Measurements from ENCODE around the gene DGKI.
A peak's percentile ranks its signal among the peaks of the same experiment; 100 is the strongest.

Gene DGKI

GRCh38 chr7:137544453-137545058 lies 302.2 kb downstream of the DGKI start:
- Histone ChIP-seq H2AFZ (ENCODE audit: low read depth, low read length) (no peak overlapping the region), H3K4me1 (ENCODE audit: control insufficient read depth, insufficient read depth, low read depth, low read length) (no peaks in the 10 kb centered on the region), H3K9me3 (ENCODE audit: control insufficient read depth, low read length) (no peaks in the 10 kb centered on the region), H3K18ac (ENCODE audit: low read depth in 1 of 2, low read length in 2 of 2) (no peak overlapping the region), H3K4me2 (ENCODE audit: low read length, poor library complexity, severe bottlenecking) (no peak overlapping the region), H2AK5ac (ENCODE audit: low read length, severe bottlenecking) (no peak overlapping the region), H2BK120ac (ENCODE audit: low read depth, low read length) (no peak overlapping the region), H3K4me3 (ENCODE audit: insufficient read depth in 1 of 2, low read depth in 1 of 2, low read length in 2 of 2) (no peak overlapping the region), H3K36me3 (ENCODE audit: control insufficient read depth in 1 of 2, insufficient read depth in 2 of 2, low read depth in 1 of 2, low read length in 2 of 2) (no peaks in the 10 kb centered on the region), H2BK15ac (ENCODE audit: low read depth, poor library complexity, severe bottlenecking) (no peak overlapping the region), H3K27ac (ENCODE audit: low read length, poor library complexity, severe bottlenecking) (no peak overlapping the region), H4K91ac (ENCODE audit: low read length) (no peak overlapping the region), H3K27me3 (ENCODE audit: control insufficient read depth in 1 of 2, insufficient read depth in 1 of 2, low read length in 2 of 2) (no peaks in the 10 kb centered on the region), H3K9ac (ENCODE audit: low read length) (no peak overlapping the region), H4K8ac (ENCODE audit: low read length) (no peak overlapping the region), H3K79me1 (replicated peaks; ENCODE audit: low read length, poor library complexity, severe bottlenecking) (no peaks in the 10 kb centered on the region), H3K14ac (ENCODE audit: low read length in 2 of 2) (no peak overlapping the region), H3K4ac (ENCODE audit: low read depth in 1 of 2, low read length in 2 of 2) (no peak overlapping the region), H2BK12ac (ENCODE audit: low read length in 2 of 2) (no peak overlapping the region), H3K23ac (ENCODE audit: low read length in 2 of 2) (no peak overlapping the region), H2BK5ac (ENCODE audit: low read depth, low read length, poor library complexity, severe bottlenecking) (no peak overlapping the region)
- no peak for DNase-seq
- 67% methylated on average over 1 of the region's 1 CpG for WGBS

GRCh38 chr7:137539111-137539715 lies 307.6 kb downstream of the DGKI start:
- Histone ChIP-seq H2AFZ (ENCODE audit: low read depth, low read length) (no peak overlapping the region), H2AK5ac (ENCODE audit: low read length, severe bottlenecking) (peak overlapping the region; percentile 49), H4K8ac (ENCODE audit: low read length) (peak overlapping the region; percentile 84), H3K4me1 (ENCODE audit: control insufficient read depth, insufficient read depth, low read depth, low read length) (peaks cover 3% of the 10 kb centered on the region), H3K9ac (ENCODE audit: low read length) (peak overlapping the region; percentile 71), H3K36me3 (ENCODE audit: control insufficient read depth in 1 of 2, insufficient read depth in 2 of 2, low read depth in 1 of 2, low read length in 2 of 2) (no peaks in the 10 kb centered on the region), H2BK120ac (ENCODE audit: low read depth, low read length) (peak overlapping the region; percentile 64), H2BK15ac (ENCODE audit: low read depth, poor library complexity, severe bottlenecking) (no peak overlapping the region), H3K9me3 (ENCODE audit: control insufficient read depth, low read length) (no peaks in the 10 kb centered on the region), H3K4me2 (ENCODE audit: low read length, poor library complexity, severe bottlenecking) (no peak overlapping the region), H3K23ac (ENCODE audit: low read length in 2 of 2) (no peak overlapping the region), H3K79me1 (replicated peaks; ENCODE audit: low read length, poor library complexity, severe bottlenecking) (no peaks in the 10 kb centered on the region), H3K4ac (ENCODE audit: low read depth in 1 of 2, low read length in 2 of 2) (peak overlapping the region; percentile 55 to 87), H3K14ac (ENCODE audit: low read length in 2 of 2) (no peak overlapping the region), H3K27ac (ENCODE audit: low read length, poor library complexity, severe bottlenecking) (peak overlapping the region; percentile 69), H3K4me3 (ENCODE audit: insufficient read depth in 1 of 2, low read depth in 1 of 2, low read length in 2 of 2) (peak overlapping the region in 1 of 2 experiments; percentile 23), H2BK12ac (ENCODE audit: low read length in 2 of 2) (peak overlapping the region; percentile 18 to 63), H3K27me3 (ENCODE audit: control insufficient read depth in 1 of 2, insufficient read depth in 1 of 2, low read length in 2 of 2) (no peaks in the 10 kb centered on the region), H3K18ac (ENCODE audit: low read depth in 1 of 2, low read length in 2 of 2) (peak overlapping the region; percentile 70 to 98), H2BK5ac (ENCODE audit: low read depth, low read length, poor library complexity, severe bottlenecking) (no peak overlapping the region), H4K91ac (ENCODE audit: low read length) (peak overlapping the region; percentile 2)
- WGBS, result 53% methylated on average over 2 of the region's 3 CpGs
- DNase-seq, result peak; percentile 91

GRCh38 chr7:137538361-137538762 lies 308.4 kb downstream of the DGKI start:
- H2AFZ ChIP-seq (ENCODE audit: low read depth, low read length), result no peak overlapping the region
- H2BK120ac ChIP-seq (ENCODE audit: low read depth, low read length), result peak overlapping the region; percentile 64
- no peak overlapping the region for H2BK12ac ChIP-seq (ENCODE audit: low read length in 2 of 2)
- no peak overlapping the region for H2BK5ac ChIP-seq (ENCODE audit: low read depth, low read length, poor library complexity, severe bottlenecking)
- no peaks in the 10 kb centered on the region for H3K27me3 ChIP-seq (ENCODE audit: control insufficient read depth in 1 of 2, insufficient read depth in 1 of 2, low read length in 2 of 2)
- no peak overlapping the region for H4K91ac ChIP-seq (ENCODE audit: low read length)
- H3K14ac ChIP-seq (ENCODE audit: low read length in 2 of 2), result no peak overlapping the region
- H3K36me3 ChIP-seq (ENCODE audit: control insufficient read depth in 1 of 2, insufficient read depth in 2 of 2, low read depth in 1 of 2, low read length in 2 of 2), result no peaks in the 10 kb centered on the region
- peak overlapping the region; percentile 69 for H3K27ac ChIP-seq (ENCODE audit: low read length, poor library complexity, severe bottlenecking)
- H3K4ac ChIP-seq (ENCODE audit: low read depth in 1 of 2, low read length in 2 of 2), result no peak overlapping the region
- no peak overlapping the region for H3K4me2 ChIP-seq (ENCODE audit: low read length, poor library complexity, severe bottlenecking)
- DNase-seq, result peak; percentile 68
- H2AK5ac ChIP-seq (ENCODE audit: low read length, severe bottlenecking), result no peak overlapping the region
- no peak overlapping the region for H4K8ac ChIP-seq (ENCODE audit: low read length)
- peak overlapping the region in 1 of 2 experiments; percentile 98 for H3K18ac ChIP-seq (ENCODE audit: low read depth in 1 of 2, low read length in 2 of 2)
- H3K9me3 ChIP-seq (ENCODE audit: control insufficient read depth, low read length), result no peaks in the 10 kb centered on the region
- no peak overlapping the region for H2BK15ac ChIP-seq (ENCODE audit: low read depth, poor library complexity, severe bottlenecking)
- H3K9ac ChIP-seq (ENCODE audit: low read length), result peak overlapping the region; percentile 71
- no peaks in the 10 kb centered on the region for H3K79me1 ChIP-seq (replicated peaks; ENCODE audit: low read length, poor library complexity, severe bottlenecking)
- H3K23ac ChIP-seq (ENCODE audit: low read length in 2 of 2), result no peak overlapping the region
- peak overlapping the region in 1 of 2 experiments; percentile 23 for H3K4me3 ChIP-seq (ENCODE audit: insufficient read depth in 1 of 2, low read depth in 1 of 2, low read length in 2 of 2)
- WGBS, result 29% methylated on average over 3 of the region's 4 CpGs
- H3K4me1 ChIP-seq (ENCODE audit: control insufficient read depth, insufficient read depth, low read depth, low read length), result peaks cover 3% of the 10 kb centered on the region

GRCh38 chr7:137535579-137535978 lies 311.2 kb downstream of the DGKI start:
- Histone ChIP-seq H3K23ac (ENCODE audit: low read length in 2 of 2) (no peak overlapping the region), H3K27me3 (ENCODE audit: control insufficient read depth in 1 of 2, insufficient read depth in 1 of 2, low read length in 2 of 2) (no peaks in the 10 kb centered on the region), H3K4ac (ENCODE audit: low read depth in 1 of 2, low read length in 2 of 2) (no peak overlapping the region), H3K14ac (ENCODE audit: low read length in 2 of 2) (no peak overlapping the region), H3K4me3 (ENCODE audit: insufficient read depth in 1 of 2, low read depth in 1 of 2, low read length in 2 of 2) (no peak overlapping the region), H3K27ac (ENCODE audit: low read length, poor library complexity, severe bottlenecking) (no peak overlapping the region), H3K9me3 (ENCODE audit: control insufficient read depth, low read length) (no peaks in the 10 kb centered on the region), H3K79me1 (replicated peaks; ENCODE audit: low read length, poor library complexity, severe bottlenecking) (no peaks in the 10 kb centered on the region), H3K18ac (ENCODE audit: low read depth in 1 of 2, low read length in 2 of 2) (no peak overlapping the region), H4K8ac (ENCODE audit: low read length) (no peak overlapping the region), H2BK12ac (ENCODE audit: low read length in 2 of 2) (no peak overlapping the region), H2AK5ac (ENCODE audit: low read length, severe bottlenecking) (no peak overlapping the region), H3K4me2 (ENCODE audit: low read length, poor library complexity, severe bottlenecking) (no peak overlapping the region), H3K4me1 (ENCODE audit: control insufficient read depth, insufficient read depth, low read depth, low read length) (peaks cover 3% of the 10 kb centered on the region), H2BK15ac (ENCODE audit: low read depth, poor library complexity, severe bottlenecking) (no peak overlapping the region), H2AFZ (ENCODE audit: low read depth, low read length) (no peak overlapping the region), H3K9ac (ENCODE audit: low read length) (no peak overlapping the region), H4K91ac (ENCODE audit: low read length) (no peak overlapping the region), H3K36me3 (ENCODE audit: control insufficient read depth in 1 of 2, insufficient read depth in 2 of 2, low read depth in 1 of 2, low read length in 2 of 2) (no peaks in the 10 kb centered on the region), H2BK120ac (ENCODE audit: low read depth, low read length) (no peak overlapping the region), H2BK5ac (ENCODE audit: low read depth, low read length, poor library complexity, severe bottlenecking) (no peak overlapping the region)
- WGBS, result 96% methylated on average over 3 of the region's 6 CpGs
- DNase-seq, result no peak
